ENCODE results near the gene CRMP1. TPM values are rescaled to one million over a fixed set of nuclear protein-coding genes. Genes with fewer than 3 reads are reported as not detected.

Gene CRMP1
- total and polyA plus RNA-seq, 2 of the 4 experiments (the other 2 are of a cell fraction), result 4.1 to 7.4 TPM

GRCh38 chr4:5925419-5926200, 32.7 kb upstream of the CRMP1 start:
- H3K56ac ChIP-seq (ENCODE audit: extremely low read depth, insufficient read depth, low read length), result no peak overlapping the region
- no peak overlapping the region for H4K91ac ChIP-seq (ENCODE audit: insufficient read depth, low read depth, low read length)
- no peak overlapping the region for H3K23ac ChIP-seq (ENCODE audit: low read depth, low read length)
- H3K79me1 ChIP-seq (ENCODE audit: low read depth in 1 of 2, low read length in 2 of 2), result no peaks in the 10 kb centered on the region
- no peaks in the 10 kb centered on the region for H3K9me3 ChIP-seq (ENCODE audit: control insufficient read depth, insufficient read depth, low read length)
- no peak overlapping the region for H2BK15ac ChIP-seq (ENCODE audit: low read depth, low read length)
- H3K4me2 ChIP-seq (ENCODE audit: low read depth, low read length), result no peak overlapping the region
- H2AK9ac ChIP-seq (replicated peaks; ENCODE audit: low read depth, low read length, poor library complexity), result no peak overlapping the region
- BruUV-seq (replicated peaks), result no TSS peak
- intact Hi-C loops (cut with micrococcal nuclease), result no loop called here
- H3K9ac ChIP-seq (ENCODE audit: low read depth, low read length), result no peak overlapping the region
- H4K5ac ChIP-seq (ENCODE audit: low read depth, low read length), result no peak overlapping the region
- dilution Hi-C loops (cut with HindIII; ENCODE audit: low sequenced_read_pairs, unreplicated experiment), result no loop called here
- H3K4me3 ChIP-seq (ENCODE audit: insufficient read depth, low read depth, low read length), result no peak overlapping the region
- ATAC-seq (ENCODE audit: low read depth) (no peak), DNase-seq (no peak)
- POLR2A ChIA-PET (ENCODE audit: unreplicated experiment), result no interaction called here
- H3K36me3 ChIP-seq (ENCODE audit: control insufficient read depth, insufficient read depth, low read length), result no peaks in the 10 kb centered on the region
- H2BK20ac ChIP-seq (ENCODE audit: low read depth, low read length), result no peak overlapping the region
- H3K4me1 ChIP-seq (ENCODE audit: control insufficient read depth, insufficient read depth, low read length), result no peaks in the 10 kb centered on the region
- H4K8ac ChIP-seq (ENCODE audit: low read depth in 2 of 2, low read length in 2 of 2), result no peak overlapping the region
- H4K20me1 ChIP-seq (ENCODE audit: insufficient read depth, low read length), result no peaks in the 10 kb centered on the region
- H3K9me1 ChIP-seq (ENCODE audit: insufficient read depth, low read length), result no peaks in the 10 kb centered on the region
- CTCF ChIA-PET, result no interaction called here
- no peak overlapping the region for H2AK5ac ChIP-seq (ENCODE audit: low read depth, low read length)
- TF ChIP-seq SMC3 (IDR thresholded peaks at IDR 0.05; ENCODE audit: low read depth, low read length), result no peak
- TF ChIP-seq ELK1 (IDR thresholded peaks at IDR 0.05; ENCODE audit: borderline replicate concordance, low read depth, low read length), result no peak
- TF ChIP-seq CTCF (conservative IDR thresholded peaks at IDR 0.05; ENCODE audit: low read depth, low read length), result no peak
- no peak for TF ChIP-seq CEBPB (IDR thresholded peaks at IDR 0.05; ENCODE audit: low read depth, low read length)
- no peak for TF ChIP-seq USF2 (IDR thresholded peaks at IDR 0.05; ENCODE audit: low read depth, low read length)
- TF ChIP-seq RFX5 (IDR thresholded peaks at IDR 0.05; ENCODE audit: low read depth, low read length), result no peak
- TF ChIP-seq MAFK (IDR thresholded peaks at IDR 0.05; ENCODE audit: low read depth, low read length), result no peak
- no peak for TF ChIP-seq BHLHE40 (IDR thresholded peaks at IDR 0.05; ENCODE audit: low read depth, low read length)
- TF ChIP-seq NFE2L2 (IDR thresholded peaks at IDR 0.05; ENCODE audit: low read depth, low read length), result no peak
- no peak for TF ChIP-seq FOS (IDR thresholded peaks at IDR 0.05; ENCODE audit: low read depth, low read length)
- no peak for TF ChIP-seq RCOR1 (IDR thresholded peaks at IDR 0.05; ENCODE audit: insufficient replicate concordance, low read length)
- no peak for TF ChIP-seq RAD21 (IDR thresholded peaks at IDR 0.05; ENCODE audit: low read length)
- no peak for TF ChIP-seq CHD1 (IDR thresholded peaks at IDR 0.05; ENCODE audit: low read depth, low read length)
- TF ChIP-seq POLR2A (IDR thresholded peaks at IDR 0.05; ENCODE audit: low read depth, low read length), result no peak
- TF ChIP-seq MXI1 (IDR thresholded peaks at IDR 0.05; ENCODE audit: borderline replicate concordance, low read depth, low read length), result no peak
- TF ChIP-seq MAZ (IDR thresholded peaks at IDR 0.05; ENCODE audit: borderline replicate concordance, low read depth, low read length), result no peak
- H2AFZ ChIP-seq (replicated peaks; ENCODE audit: low read length, poor library complexity), result no peak overlapping the region
- H3K18ac ChIP-seq (ENCODE audit: low read depth, low read length), result no peak overlapping the region
- peaks cover 14% of the 10 kb centered on the region for H3K27me3 ChIP-seq (ENCODE audit: control insufficient read depth, insufficient read depth, low read length)
- in situ Hi-C loops (cut with MboI; ENCODE audit: low sequenced_read_pairs), result no loop called here
- no peak overlapping the region for H3K4ac ChIP-seq (ENCODE audit: low read depth, low read length)
- no peak overlapping the region for H2BK5ac ChIP-seq (ENCODE audit: low read depth, low read length, poor library complexity, severe bottlenecking)
- no peak overlapping the region for H2BK120ac ChIP-seq (ENCODE audit: low read depth, low read length)
- 70% methylated on average over 2 of the region's 16 CpGs; no CpG with 5 or more reads in 1 of the 2 experiments for WGBS, 2 experiments (ENCODE audit: extremely low coverage in 2 of 2, insufficient read length in 1 of 2)
- H3K14ac ChIP-seq (replicated peaks; ENCODE audit: low read depth, low read length), result no peak overlapping the region
- no peak overlapping the region for H3K27ac ChIP-seq (ENCODE audit: insufficient read depth, low read length)
